ENCODE results near the gene MOGAT3. TPM values are rescaled to one million over a fixed set of nuclear protein-coding genes. Genes with fewer than 3 reads are reported as not detected.
A peak's percentile ranks its signal among the peaks of the same experiment; 100 is the strongest.

MOGAT3 gene
- total and polyA plus RNA-seq, 9 of the 15 experiments (the other 6 are each of a cell fraction or from before 2014, with no cell fraction given), result 0.07 to 0.17 (median 0.13) TPM; not detected in 6

GRCh38 chr7:101153969-101154692 lies 46.7 kb downstream of the MOGAT3 start, which contains the start of gene AP1S1 (continued):
- TF ChIP-seq XRCC4 (IDR thresholded peaks at IDR 0.05; ENCODE audit: extremely low read depth, insufficient read depth, insufficient read length), result no peak
- no peak for TF ChIP-seq ZNF146 (CRISPR knock-in tag; IDR thresholded peaks at IDR 0.05; ENCODE audit: unreplicated experiment)
- TF ChIP-seq EP300 (IDR thresholded peaks at IDR 0.05; ENCODE audit: low read length), result no peak; the same call in 1 of the 2 replicates
- no peak for TF ChIP-seq ZNF785 (CRISPR knock-in tag; IDR thresholded peaks at IDR 0.05)
- TF ChIP-seq RERE (CRISPR knock-in tag; IDR thresholded peaks at IDR 0.05; ENCODE audit: borderline replicate concordance), result no peak
- TF ChIP-seq, protein P1, sequence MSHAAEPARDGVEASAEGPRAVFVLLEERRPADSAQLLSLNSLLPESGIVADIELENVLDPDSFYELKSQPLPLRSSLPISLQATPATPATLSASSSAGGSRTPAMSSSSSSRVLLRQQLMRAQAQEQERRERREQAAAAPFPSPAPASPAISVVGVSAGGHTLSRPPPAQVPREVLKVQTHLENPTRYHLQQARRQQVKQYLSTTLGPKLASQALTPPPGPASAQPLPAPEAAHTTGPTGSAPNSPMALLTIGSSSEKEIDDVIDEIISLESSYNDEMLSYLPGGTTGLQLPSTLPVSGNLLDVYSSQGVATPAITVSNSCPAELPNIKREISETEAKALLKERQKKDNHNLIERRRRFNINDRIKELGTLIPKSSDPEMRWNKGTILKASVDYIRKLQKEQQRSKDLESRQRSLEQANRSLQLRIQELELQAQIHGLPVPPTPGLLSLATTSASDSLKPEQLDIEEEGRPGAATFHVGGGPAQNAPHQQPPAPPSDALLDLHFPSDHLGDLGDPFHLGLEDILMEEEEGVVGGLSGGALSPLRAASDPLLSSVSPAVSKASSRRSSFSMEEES (CRISPR knock-in tag; IDR thresholded peaks at IDR 0.05), result no peak
- no peak for TF ChIP-seq ZNF347 (CRISPR knock-in tag; IDR thresholded peaks at IDR 0.05; ENCODE audit: low read depth)
- TF ChIP-seq NKRF (IDR thresholded peaks at IDR 0.05; ENCODE audit: borderline replicate concordance), result no peak
- TF ChIP-seq TCFL5 (CRISPR knock-in tag; conservative IDR thresholded peaks at IDR 0.05), result no peak
- TF ChIP-seq KHSRP (IDR thresholded peaks at IDR 0.05), result no peak
- no peak for TF ChIP-seq TRIM28 (IDR thresholded peaks at IDR 0.05)
- TF ChIP-seq SRSF1 (IDR thresholded peaks at IDR 0.05; ENCODE audit: low read depth, low read length), result no peak
- TF ChIP-seq ESRRB (CRISPR knock-in tag; IDR thresholded peaks at IDR 0.05; ENCODE audit: borderline replicate concordance), result no peak
- TF ChIP-seq SMARCA5 (IDR thresholded peaks at IDR 0.05), result no peak
- no peak for TF ChIP-seq IFI16 (CRISPR knock-in tag; IDR thresholded peaks at IDR 0.05)
- no peak for TF ChIP-seq ZNF79 (CRISPR knock-in tag; IDR thresholded peaks at IDR 0.05; ENCODE audit: low read depth)
- TF ChIP-seq, protein P2, sequence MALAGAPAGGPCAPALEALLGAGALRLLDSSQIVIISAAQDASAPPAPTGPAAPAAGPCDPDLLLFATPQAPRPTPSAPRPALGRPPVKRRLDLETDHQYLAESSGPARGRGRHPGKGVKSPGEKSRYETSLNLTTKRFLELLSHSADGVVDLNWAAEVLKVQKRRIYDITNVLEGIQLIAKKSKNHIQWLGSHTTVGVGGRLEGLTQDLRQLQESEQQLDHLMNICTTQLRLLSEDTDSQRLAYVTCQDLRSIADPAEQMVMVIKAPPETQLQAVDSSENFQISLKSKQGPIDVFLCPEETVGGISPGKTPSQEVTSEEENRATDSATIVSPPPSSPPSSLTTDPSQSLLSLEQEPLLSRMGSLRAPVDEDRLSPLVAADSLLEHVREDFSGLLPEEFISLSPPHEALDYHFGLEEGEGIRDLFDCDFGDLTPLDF (CRISPR knock-in tag; IDR thresholded peaks at IDR 0.05), result peak; percentile 89
- TF ChIP-seq ZFP1 (CRISPR knock-in tag; IDR thresholded peaks at IDR 0.05), result no peak
- no peak for TF ChIP-seq CBX2 (IDR thresholded peaks at IDR 0.05; ENCODE audit: insufficient read depth, low read length, poor library complexity, severe bottlenecking)

All from K562 (cell line).